HG03521 (cell line): ENCODE results near the gene MEGF9.
"Not testable (repeated sequence)": the region's sequence is repeated elsewhere in the genome, so short reads cannot be mapped to it uniquely, and the experiment has no call there.

ENCODE experiments used
- ATAC-seq: cut with Tn5 transposase; IDR thresholded peaks from one replicate; pipeline ENCODE4 v1.9.1; 2021; ENCODE audit warnings: mild to moderate bottlenecking, moderate library complexity; ENCODE audit not compliant: unreplicated experiment

Gene MEGF9

GRCh38 chr9:120714088-120714845 lies at the start of gene MEGF9:
TSS of gene MEGF9 (minus strand) at chr9:120714470. CDS start at chr9:120714358, 112 bp downstream.
- peak; percentile 96 for ATAC-seq

GRCh38 chr9:120761006-120761405 lies 46.7 kb upstream of the MEGF9 start:
- ATAC-seq = no peak

- ATAC-seq = no peak
These were observed 45.6 kb upstream of the MEGF9 start for GRCh38 chr9:120759755-120760400.

GRCh38 chr9:120758544-120758943 lies 44.3 kb upstream of the MEGF9 start:
- ATAC-seq = no peak

- no peak for ATAC-seq
These were observed 43.0 kb upstream of the MEGF9 start for GRCh38 chr9:120757026-120757913.

DNA sequence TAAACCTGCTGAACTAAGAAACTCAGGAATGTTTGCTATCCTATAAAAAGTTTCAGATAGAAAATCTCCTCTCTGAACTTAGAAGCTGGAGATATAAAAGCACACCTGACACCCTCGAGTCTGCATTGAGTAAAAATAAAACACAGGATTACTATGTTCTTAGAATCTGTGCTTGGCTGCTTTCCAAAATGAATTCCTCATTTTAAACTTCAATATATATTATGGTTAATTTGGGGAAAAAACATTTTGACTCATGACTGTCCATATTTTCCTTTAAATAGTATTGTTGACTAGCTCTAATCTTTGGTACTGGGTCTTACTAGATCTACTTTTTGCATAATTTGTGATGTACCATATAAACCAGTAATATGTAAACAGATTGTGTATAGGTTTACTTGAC lies 42.3 kb upstream of the MEGF9 start:
- no peak for ATAC-seq

DNA sequence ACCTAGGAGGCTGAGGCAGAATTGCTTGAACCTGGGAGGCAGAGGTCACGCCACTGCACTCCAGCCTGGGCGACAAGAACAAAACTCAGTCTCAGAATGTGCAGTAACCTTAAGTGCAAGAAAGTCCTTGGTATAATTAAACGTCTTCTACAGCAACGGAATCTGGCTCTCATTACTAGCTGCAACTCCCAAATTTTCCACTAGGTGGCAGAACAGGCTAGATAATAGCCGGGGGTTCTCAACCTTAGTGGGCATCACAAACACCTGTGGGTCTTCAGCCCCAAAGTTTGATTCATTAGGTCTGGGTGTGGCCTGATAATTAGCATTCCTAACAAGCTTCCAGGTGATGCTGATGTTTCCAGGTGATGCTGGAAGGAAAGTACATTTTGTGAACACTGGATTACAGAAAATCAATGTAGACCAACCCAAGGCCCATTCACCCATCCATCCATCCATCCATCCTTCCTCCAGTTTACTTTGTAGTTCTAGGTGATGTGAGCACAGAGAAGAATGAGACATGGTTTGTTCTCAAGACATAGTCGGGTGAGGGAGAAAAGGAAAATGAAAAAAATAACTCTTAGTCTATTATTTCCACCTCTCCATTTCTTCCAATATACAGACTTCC lies 41.7 kb upstream of the MEGF9 start:
- ATAC-seq = no peak

DNA sequence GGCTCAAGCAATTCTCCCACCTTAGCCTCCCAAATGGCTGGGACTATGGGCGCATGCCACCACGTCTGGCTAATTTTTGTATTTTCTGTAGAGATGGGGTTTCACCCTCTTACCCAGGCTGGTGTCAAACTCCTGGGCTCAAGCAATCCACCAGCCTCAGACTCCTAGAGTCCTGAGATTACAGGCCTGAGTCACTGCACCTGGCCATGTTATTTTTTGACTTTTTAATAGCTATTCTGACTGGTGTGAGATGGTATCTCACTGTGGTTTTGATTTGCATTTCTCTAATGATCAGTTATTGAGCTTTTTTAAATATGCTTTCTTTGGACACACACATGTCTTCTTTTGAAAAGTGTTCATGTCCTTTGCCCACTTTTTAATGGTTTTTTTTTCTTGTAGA lies 40.8 kb upstream of the MEGF9 start:
- peak; percentile 54 for ATAC-seq

- no peak for ATAC-seq
These were observed 36.2 kb upstream of the MEGF9 start for GRCh38 chr9:120750421-120750820.

GRCh38 chr9:120746366-120746765 lies 32.1 kb upstream of the MEGF9 start:
- not testable (repeated sequence) for ATAC-seq

- no peak for ATAC-seq
These were observed 31.0 kb upstream of the MEGF9 start for GRCh38 chr9:120745278-120745677.

DNA sequence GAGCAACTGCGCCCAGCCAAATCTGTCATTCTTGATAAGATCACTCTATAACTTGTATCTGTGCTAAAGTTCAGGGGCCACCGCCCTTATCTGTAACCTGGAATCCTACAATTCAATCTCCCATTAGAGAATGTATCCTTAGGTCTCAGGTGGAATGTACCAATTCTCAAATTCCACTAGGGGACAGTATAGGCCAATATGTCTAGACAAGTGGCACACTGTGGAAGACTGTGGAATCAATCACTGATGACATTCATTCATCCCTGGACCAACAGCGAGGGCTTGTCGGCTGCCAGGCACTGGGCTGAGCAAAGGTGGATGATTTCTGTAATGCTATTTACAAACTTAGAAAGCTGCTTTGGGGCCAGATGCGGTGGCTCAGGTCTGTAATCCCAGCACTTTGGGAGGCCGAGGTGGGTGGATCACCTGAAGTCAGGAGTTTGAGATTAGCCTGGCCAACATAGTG lies 28.7 kb upstream of the MEGF9 start:
- ATAC-seq = no peak

DNA sequence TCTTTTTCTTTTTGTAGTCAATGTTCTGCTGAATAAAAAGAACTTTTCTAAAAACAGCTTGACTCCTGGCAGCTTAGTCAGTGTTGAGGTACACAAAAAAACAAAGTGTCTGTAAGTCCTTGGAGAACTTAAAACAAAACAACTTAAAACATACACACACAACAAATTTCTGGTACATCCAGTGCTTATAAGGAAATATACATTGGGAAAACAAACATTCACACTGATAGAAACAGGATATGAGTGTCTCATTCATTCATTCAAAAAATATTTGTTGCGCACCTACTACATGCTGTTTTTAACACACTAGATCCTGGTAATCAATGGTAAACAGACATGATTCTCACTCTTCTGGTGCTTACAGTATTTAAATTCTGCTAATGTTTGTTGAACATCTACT lies 27.4 kb upstream of the MEGF9 start:
- ATAC-seq = no peak

- no peak for ATAC-seq
These were observed 26.9 kb upstream of the MEGF9 start for GRCh38 chr9:120741191-120741590.

DNA sequence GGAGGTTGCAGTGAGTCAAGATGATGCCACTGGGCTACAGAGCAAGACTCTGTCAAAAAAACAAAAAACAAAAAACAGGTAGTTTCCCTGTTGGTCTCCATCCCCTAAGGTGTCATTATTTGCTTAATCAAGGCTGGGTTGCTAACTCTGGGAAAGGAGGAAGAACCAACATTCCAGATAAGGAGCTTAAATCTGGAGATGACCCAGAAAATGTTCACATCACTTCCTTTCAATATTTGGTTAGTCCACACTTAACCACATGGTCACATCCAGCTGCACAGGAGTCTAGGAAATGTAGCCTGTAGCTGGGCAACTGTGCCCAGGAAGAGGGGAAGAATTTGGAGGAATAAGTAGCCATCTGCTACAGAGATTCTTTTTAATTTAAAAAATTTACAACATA lies 25.9 kb upstream of the MEGF9 start:
- no peak for ATAC-seq

DNA sequence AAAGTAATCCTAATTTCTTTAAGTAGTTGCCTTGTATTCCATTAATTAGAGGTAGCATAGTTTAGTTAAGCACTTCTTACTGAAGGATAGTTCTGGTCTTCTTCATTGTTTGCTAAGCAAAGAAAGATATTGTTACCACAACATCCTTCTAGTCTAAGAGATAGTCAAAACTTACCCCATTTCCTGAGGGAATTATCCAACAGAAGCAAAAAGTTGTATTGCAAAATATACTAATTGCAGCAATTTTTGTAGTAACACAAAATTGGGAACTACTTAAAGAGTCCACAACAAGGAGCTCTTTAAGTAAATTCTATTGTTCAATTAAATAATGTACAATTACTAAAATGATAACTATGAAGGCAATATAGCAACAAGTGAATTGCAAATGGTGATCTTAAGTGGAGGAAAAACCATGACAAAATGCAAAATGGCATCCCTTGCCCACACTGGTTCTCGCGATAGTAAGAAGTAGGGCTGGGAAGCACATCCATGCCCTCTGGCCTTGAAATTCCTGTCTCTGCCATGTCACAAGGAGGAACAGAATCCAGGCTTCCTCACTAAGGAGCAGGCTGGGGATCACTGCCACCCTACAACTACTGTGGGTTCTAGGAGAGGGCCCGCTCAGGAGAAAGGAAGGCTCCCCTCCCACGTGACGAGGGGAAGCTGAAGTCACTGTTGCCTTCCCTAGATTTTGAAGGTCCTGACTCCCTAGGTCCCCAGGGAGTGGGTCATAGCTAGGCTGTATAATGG lies 23.3 kb upstream of the MEGF9 start:
- ATAC-seq = no peak

DNA sequence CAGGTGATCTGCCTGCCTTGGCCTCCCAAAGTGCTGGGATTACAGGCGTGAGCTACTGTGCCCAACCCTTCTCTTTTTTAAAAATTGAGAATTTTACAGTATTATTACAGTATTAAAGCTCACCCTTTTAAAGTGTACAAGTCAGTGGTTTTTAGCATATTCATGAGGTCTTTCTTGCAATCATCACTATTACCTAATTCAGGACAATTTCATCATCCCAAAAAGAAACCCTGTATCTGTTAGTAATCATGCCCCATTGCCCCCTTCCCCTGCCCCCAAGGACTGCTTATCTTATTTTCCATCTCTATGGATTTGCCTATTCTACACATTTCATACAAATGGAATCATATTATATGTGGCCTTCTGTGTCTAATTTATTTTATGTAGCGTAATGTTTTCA lies 22.6 kb upstream of the MEGF9 start:
- no peak for ATAC-seq

- no peak for ATAC-seq
These were observed 21.3 kb upstream of the MEGF9 start for GRCh38 chr9:120735415-120736126.

DNA sequence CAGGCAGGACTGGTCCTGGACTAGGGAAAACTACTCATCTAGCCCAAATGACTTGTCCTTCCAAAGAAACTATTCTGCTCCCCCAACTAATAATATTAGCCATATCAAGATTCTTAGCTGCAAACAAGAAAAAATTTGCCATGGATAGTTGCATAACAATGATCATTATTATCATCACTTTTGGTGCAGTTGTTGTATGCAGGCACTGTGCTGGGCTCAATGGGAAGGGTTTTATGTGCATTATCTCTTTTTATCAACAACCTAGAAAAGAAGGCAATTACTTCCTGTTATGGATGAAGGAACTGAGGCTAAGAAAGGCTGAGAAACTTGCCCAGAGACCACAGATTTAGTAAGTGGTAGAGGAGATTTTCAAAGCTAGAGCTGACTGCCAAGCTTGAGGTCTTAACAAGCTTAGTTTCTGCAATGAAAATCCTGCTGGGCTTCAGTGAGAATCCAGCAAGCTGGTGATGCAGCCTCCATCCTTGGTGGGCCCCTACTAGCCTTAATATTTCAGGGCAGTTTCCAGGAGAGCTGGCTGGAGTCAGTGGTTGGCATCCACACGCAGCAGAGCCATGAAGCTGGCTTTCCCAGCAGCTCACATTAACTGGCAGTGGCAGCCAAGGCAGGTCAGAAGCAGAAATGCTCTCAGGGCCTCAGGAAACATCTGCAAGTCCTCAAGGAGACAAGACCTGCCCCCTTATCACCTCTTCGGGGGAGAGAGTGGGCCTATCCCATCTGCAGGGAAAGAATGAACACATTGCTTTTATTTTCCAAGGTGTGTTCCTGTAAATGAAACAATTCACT lies 20.5 kb upstream of the MEGF9 start:
- no peak for ATAC-seq
